D341Med (cell line): Measurements from ENCODE around the gene FEN1.

ENCODE experiments used
- DNase-seq: peaks from one replicate; pipeline ENCODE4 v3.0.0; 2012; ENCODE audit warnings: low spot score

The FEN1 gene

DNA sequence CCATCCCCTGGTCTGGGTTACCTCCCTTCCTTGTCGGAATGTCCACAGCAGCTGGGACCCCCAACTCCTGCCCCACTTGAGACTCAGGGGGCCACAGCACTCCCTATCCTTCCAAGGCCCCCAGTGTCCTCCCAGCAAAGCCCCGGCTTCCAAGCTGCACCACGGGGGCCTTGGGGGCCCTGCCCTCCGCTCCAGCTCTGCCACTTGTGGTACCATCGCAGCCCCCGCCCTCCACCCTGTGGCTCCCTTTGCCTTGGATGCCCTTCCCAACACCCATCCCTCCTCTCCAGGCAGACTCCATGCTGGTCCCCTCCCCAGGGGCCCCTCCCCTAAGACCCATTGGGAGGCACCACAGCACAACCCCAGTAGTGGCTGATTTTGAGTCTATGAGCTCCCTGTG lies 17.6 kb upstream of the FEN1 start:
- DNase-seq, result no peak

DNA sequence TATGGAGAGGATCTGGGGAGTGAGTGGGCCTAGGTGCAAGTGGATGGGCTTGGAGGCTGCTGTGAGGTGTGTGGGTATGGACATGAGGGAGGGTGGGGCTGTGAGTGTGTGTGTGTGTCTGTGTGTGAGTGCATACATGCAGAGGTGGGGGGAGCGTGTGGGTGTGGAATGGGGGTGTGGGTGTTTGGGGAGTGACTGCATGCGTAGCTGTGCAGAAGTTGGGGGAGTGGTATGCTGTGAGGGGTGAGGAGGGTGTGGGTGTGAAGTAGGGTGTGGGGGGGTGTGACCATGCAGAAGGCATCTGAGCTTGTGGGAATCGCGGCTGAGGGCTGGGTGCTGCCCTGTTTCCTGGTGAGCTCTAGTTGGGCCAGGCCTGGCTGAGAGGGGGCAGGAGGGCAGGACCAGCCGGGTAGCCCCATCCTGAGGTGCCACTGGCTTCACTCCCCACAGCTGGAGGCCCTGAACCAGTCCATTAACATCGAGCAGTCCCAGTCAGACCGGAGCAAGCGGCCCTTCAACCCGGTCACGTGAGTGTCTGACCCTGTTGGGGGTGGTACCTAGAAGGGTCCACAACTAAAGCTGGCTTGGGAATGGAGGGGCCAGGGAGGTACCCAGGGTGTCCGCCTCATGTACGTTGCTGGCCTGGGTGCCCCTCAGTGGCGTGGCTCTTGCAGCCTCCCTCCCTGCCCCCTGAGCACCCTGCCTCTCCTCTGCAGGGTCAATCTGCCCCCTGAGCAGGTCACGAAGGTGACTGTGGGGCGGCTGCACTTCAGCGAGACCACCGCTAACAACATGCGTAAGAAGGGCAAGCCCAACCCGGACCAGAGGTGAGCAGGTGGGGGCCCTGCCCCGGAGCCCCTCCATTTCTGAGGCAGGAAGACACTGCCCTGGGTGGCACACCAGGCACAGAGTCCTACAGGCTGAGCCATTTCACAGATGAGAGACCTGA lies 16.8 kb upstream of the FEN1 start:
- no peak for DNase-seq

DNA sequence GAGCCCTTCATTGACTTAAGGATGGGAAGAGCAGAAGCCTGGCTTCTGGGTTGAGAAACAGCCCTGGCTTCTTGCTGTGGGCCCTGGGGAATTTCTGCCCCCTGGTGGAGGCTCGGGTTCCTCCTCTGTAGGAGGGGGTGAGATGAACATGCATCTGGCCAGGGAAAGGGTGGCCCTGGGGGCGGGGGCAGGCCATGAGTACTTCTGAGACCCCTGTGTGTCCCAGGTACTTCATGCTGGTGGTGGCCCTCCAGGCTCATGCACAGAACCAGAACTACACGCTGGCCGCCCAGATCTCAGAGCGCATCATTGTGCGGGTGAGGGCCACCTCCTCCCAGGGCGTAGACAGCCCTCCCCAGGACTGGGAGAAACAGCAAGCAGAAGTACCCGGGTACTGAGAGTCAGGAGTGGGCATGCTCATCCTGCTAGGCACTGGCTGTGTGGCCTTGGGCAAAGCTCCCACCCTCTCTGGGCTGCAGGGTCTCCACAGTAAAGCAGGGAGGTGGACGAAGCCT lies 16.1 kb upstream of the FEN1 start:
- peak; percentile 84 for DNase-seq

DNA sequence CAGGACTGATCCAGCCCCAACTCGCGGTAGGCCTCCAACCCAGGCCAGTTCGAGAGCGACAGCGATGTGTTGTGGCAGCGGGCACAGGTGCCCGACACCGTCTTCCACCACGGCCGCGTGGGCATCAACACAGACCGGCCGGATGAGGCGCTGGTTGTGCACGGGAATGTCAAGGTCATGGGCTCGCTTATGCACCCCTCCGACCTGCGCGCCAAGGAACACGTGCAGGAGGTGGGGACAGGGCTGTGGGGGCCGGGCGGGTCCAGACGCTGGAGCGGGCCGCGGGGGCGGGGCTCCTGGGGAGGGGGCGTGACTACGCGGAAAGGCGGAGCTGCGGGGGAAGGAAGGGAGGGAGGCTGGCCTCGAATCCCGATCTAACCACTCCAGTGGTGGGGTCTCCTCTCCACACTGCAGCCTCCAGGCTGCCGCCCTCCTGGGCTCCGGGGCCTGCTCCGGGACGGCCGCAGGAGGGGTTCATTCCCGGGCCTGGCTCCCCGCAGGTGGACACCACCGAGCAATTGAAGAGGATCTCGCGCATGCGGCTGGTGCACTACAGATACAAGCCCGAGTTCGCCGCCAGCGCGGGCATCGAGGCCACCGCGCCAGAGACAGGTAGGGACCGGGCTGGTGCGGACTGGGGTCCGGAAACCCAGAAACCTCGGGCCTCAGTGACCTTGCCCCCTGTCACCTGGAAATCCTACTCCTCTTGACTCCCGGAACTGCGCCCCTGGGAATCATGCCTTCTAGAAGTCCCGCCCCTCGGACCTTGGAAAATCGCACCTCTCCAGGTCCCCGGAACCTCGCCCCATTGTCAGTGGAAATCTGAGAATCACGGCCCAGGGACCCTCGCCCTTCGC lies 15.2 kb upstream of the FEN1 start:
- peak; percentile 58 for DNase-seq

DNA sequence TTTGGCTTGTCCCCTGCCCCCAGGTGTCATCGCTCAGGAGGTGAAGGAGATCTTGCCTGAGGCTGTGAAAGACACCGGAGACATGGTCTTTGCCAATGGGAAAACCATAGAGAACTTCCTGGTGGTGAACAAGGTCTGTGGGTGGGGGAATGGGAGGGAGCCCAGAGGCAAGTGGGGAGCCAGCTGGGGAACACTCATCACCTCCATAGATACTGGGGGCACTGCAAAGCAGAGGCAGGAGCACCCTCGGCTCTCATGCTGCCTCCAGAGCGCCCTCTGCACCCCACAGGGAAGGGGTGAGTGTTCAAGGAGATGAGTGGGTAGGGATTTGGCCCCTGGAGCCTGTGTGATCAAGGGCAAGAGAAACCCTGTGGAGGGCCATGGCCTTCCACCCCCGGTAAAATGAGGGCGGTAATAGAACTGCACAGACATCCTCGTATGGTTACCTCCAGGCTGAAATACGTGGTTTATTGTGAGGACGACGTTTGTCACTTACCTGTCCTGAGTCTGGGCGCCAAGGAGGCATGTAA lies 14.3 kb upstream of the FEN1 start:
- DNase-seq, result no peak

DNA sequence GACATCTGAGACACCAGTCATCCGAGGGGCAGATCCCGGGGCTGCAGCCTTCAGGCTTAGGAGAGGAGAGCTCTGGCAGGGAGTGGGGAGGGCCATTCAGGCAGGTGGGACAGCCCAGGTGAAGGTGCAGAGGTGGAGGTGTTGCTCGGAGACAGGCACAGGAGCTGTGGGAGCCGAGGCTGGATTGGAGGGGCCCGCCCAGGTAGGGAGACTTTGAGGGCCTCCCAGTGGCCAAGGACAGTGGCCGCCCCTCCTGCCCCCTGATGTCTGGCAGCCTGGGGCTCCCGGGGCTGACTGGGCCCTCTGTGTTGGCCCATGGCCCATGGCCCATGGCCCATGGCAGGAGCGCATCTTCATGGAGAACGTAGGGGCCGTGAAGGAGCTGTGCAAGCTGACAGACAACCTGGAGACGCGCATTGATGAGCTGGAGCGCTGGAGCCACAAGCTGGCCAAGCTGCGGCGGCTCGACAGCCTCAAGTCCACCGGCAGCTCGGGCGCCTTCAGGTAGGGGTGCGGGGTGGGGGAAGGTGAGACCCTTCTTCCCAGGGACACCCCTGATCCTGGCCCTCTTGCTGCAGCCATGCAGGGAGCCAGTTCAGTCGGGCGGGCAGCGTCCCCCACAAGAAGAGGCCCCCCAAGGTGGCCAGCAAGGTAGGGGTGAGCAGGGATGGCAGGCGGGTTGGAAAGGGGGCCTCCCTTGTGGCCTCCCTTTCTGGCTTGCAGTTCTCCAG lies 13.6 kb upstream of the FEN1 start:
- no peak for DNase-seq

DNA sequence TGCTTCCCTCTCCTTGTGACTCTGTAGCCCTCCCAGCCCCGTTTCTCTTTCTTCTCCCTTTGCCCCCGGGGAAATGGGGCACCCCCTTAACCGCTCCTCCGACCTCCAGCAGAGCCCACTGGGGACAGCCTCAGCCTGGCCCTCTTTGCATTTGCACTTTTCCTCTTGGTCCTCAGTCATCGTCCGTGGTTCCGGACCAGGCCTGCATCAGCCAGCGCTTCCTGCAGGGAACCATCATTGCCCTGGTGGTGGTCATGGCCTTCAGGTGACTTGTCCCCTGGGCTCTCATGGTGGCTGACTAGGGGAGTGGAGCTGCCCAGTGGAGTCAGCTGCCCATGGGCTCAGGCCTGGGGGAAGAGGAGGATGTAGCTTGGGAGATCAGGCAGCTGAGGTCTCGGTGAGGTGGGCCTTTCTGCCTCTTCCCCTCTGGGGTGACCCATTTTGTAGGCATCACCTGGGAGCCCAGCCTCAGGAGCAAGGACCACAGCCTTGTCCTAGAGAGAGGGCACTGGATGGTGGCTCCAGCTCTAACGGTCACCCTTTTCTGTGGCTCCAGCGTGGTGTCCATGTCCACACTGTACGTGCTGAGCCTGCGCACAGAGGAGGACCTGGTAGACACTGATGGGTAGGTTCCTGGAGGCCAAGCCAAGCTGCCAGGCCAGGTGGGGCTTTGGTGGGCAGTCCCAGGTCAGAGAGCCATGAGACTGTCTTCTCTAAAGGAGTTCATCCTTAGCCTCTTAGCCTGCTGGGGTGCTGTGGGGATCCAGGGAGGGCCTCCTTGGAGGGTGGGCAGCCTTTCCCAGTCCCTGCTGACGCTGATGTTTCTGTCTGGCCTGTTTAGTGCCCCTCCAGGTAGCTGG lies 12.8 kb upstream of the FEN1 start:
- no peak for DNase-seq

DNA sequence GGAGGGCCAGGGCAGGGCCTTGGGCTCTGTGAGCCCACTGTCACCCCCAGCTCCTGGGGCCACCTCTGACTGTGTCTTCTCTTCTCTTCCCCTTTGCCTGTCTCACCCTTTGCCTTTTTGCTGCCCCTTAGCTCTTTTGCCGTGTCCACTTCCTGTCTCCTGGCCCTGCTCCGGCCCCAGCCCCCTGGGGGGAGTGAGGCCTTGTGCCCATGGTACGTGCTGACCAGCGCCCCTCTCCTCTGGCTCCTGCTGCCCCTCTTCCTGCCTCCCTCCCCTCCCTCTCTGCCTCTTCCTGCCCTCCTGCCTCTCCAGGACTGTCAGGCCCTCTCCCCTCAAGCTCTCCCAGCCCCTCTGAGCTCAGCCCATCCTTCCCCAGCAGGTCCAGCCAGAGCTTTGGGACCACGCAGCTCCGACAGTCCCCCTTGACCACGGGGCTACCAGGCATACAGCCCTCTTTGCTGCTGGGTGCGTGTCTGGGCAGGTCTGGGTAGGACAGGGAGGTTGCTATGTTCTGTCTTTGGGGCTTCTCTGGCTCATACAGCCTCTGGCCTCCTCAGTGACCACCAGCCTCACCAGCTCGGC lies 12.0 kb upstream of the FEN1 start:
- no peak for DNase-seq

DNA sequence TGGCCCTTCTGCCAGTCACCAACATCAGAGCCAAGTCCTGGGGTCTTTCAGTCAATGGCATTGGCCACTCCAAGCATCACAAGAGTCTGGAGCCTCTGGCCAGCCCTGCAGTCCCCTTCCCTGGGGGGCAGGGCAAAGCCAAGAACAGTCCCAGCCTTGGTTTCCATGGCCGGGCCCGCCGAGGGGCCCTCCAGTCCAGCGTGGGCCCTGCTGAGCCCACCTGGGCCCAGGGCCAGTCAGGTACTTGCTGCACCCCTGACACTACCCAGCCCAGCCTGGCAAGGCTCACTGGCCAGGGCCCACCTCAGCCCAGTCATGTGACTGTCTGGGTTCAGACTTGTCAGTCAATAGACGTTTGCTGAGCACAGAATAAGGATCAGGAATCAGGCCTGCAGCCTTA lies 11.1 kb upstream of the FEN1 start:
- no peak for DNase-seq

DNA sequence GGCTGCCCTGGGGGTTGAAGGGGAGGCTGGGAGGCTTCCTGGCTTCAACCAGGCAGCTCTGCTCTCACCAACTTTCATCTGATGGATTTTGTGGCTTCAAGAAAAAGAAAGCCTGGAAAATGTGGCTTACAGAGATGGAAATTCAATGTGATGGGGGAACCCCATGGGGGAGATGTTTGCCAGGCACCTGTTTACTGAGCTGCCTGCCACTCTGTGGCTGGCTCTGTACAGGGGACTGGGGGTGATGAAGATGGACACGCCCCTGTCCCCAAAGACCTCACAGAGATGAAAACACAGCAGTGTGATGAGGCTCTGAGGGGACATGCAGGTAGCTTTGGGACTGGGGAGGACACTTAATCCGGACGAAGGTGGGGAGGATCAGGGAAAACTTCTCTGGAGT lies 10.4 kb upstream of the FEN1 start:
- DNase-seq, result no peak

DNA sequence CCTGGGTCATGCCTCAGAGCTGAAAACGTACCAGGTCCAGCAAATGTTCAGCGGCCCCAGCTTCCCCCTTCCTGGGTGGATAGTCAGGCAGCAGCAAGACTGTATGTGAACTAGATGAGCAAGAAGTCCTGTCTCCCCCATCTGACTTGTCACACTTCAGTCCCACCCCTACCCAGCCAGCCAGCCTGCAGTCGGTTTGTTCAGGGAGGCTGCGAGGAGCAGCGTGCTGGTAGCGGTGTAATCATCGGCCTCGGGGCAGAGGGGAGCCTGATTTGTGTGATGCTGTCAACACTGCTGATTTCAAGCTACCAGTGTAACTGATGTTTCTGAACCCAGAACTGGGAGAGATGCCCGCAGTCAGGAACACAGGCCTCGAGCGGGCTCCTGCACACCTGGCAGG lies 9.9 kb upstream of the FEN1 start:
- no peak for DNase-seq

DNA sequence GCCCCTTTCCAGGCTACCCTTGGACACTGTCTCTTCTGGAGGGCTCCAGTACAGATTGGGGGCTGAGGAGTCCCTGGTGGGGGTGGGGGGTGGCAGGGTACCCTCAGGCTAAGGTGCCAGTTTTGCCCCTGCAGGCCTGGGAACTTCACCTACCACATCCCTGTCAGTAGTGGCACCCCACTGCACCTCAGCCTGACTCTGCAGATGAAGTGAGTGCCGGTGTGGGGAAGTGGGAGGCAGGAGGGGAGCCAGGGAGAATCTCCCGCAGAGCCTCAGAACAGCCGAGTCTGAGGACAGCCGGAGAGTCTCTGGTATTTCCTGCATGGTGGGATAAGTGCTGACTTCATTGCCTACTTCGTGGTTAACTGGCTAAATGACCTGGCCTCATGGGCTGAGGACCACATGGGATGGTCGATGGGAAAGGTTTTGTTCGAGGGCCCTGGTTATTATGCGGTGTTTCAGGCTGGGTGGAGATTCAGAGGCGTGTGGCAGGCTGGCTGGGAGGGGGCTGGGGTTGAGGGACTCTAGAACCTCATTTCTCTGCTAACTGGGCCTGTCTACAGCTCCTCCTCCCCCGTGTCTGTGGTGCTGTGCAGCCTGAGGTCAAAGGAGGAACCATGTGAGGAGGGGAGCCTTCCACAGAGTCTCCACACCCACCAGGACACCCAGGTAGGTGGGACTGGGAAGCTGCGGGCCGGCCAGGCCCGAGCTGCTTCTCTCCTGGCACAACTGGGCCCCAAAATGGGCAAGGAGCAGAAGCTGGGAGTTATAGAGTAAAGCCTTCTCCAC lies 8.8 kb upstream of the FEN1 start:
- no peak for DNase-seq

DNA sequence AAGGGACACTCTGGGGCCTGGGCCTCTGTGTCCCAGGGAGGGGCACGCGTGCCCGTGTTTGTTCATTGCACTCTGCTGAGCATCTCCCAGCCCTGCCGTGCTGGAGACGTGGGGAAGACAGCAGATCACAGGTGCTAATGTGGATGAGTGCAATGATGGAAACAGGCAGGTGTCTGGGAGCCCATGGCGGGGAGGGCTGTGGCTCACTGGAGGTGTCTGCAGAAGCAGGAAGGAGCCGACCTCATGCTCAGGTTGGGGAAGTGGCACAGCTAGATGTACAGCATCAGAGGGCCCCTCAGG lies 8.3 kb upstream of the FEN1 start:
- DNase-seq, result no peak

DNA sequence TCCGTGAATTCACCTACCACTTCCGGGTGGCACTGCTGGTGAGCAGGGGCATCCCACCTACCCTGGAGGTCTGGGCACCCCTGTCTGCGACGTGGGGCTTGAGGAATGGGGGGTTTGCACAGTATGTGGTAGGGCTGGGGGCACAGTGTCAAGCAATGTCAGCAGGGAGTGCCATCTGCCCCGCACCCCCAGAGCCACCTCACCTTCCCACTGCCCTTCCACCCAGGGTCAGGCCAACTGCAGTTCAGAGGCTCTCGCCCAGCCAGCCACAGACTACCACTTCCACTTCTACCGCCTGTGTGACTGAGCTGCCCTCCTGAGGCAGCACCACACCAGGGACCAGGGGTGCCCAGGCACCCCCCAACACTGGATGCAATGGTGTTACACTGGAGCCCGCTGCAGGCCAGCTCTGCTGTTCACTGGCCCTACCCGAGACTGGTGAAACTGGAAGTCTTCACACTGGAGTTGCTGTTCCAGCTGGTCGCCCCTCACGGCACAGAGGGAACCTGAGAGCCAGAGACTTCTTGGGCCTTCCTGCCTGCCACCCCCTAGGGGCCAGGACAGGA lies 6.8 kb upstream of the FEN1 start:
- no peak for DNase-seq

DNA sequence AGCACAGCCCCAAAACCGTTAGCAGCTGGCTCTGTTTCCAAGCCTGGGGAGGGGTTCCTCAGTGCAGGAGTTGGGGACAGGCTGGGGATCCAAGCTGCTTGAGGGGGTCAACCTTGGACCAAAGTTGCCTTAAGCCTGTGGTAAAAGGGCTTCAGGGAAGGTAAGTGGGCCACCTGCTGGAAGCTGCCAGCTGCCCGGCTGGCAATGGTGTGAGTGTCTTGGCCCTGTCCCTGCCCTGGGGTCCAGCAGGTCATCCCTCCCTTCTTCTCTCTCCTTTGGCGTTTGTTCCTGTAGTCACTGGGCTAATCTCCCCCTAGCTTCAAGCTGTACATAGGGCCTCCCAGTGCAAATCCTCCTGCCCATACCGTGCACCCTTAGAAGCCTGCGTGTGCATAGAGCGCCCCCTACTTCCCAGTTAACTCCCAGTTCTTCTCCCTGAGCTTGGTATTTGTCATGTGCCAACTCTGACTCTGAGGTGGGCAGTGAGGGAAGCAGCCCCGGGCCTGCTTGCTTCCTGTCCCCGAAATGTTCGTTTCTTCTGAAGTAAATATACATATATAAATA lies 4.7 kb upstream of the FEN1 start:
- peak; percentile 62 for DNase-seq

DNA sequence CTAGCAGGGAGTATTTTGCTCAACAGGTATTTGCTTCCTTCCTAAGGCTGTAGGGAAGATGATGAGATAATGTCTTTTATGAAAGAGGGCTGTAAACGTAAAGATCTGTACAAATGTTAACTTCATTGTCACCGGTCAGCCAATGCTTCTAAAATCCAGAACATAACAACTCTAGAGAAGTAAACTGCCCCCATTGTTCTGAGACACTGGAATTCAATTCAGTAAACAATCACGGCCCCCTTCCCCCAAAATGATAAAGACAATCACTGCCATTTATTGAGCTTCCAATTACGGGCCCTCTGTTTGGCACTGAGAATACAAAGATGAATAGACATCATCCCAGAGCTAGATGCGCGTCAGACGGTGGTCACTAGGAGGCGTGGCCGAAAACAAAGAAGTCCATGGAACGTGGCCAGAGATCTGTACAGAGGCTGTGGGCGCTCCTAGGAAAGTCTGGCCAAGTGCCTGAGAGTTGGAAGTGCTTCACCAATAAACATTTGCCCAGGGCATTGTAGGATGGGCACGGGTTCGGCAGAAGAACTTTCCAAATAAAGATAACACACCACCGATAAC lies 888 bp upstream of the FEN1 start:
- DNase-seq, result no peak

DNA sequence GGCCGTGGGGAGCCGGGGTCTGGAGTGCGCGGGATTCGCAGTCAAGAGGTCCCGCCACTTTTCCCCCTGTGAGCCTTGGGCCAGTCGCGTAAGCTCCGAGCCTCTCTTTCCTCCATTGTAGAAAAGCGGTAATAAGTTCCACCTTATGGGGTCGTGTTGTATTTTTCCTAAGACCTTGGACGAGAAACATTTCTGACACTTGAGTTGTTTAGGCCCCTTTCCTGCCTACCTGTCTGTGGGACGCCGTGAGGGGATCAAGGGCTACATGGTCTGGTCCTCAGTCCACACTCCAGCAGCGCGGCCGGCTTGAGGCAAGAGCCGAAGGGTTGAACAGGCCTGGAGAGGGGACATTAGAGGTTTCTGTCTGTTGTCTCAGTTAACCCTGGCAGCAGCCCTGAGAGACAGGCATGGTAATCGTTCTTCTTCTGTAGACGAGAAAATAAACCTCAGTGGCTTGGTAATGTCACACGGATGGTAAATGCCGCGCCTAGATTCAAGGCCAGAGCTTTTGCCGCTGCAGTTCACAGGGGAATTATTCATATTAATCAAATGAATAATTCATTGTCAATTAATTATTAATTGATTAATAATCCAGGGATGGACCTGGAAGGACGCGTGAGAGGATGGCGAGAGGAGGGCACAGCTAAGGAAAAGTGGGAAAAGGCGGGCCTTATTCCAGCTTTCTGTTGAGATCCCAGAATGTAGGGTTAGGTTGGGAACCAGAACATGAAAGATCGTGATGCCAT lies 545 bp downstream of the FEN1 start:
- no peak for DNase-seq

DNA sequence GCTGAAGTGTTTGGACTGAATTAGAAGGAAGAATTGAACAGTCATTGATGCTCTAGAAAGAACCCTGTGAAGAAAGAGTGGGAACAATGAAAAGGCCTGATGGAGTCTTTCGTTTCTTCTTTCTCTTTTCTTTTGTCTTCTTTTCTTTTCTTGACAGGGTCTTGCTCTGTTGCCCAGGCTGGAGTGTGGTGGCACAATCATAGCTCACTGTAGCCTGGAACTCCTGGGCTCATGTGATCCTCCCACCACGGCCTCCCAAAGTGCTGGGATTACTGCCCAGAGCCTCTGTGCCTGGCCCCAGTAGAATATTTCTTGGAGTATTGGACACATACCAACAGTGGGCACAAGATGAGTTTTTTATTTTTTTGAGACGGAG lies 1.1 kb downstream of the FEN1 start:
- no peak for DNase-seq
